HG03045 (cell line): ENCODE data around the gene ATXN7L2.

Source experiments
- ATAC-seq: cut with Tn5 transposase; IDR thresholded peaks from one replicate; pipeline ENCODE4 v1.9.1; 2021; ENCODE audit warnings: mild to moderate bottlenecking, moderate library complexity; ENCODE audit not compliant: unreplicated experiment

ATXN7L2 gene

GRCh38 chr1:109497449-109498160, 13.9 kb downstream of the ATXN7L2 start:
- ATAC-seq, result no peak

GRCh38 chr1:109498161-109498801, 14.6 kb downstream of the ATXN7L2 start:
- no peak for ATAC-seq

GRCh38 chr1:109499081-109499480, 15.4 kb downstream of the ATXN7L2 start:
- no peak for ATAC-seq

GRCh38 chr1:109499661-109500536, 16.2 kb downstream of the ATXN7L2 start:
- ATAC-seq, result no peak

GRCh38 chr1:109500941-109501381, 17.3 kb downstream of the ATXN7L2 start:
- ATAC-seq, result no peak

- no peak for ATAC-seq
Measured at GRCh38 chr1:109501644-109502363, 18.1 kb downstream of the ATXN7L2 start.

GRCh38 chr1:109502364-109502851, 18.7 kb downstream of the ATXN7L2 start:
- ATAC-seq, result no peak

GRCh38 chr1:109503935-109504334, 20.2 kb downstream of the ATXN7L2 start:
- ATAC-seq, result no peak

GRCh38 chr1:109504974-109505373, 21.3 kb downstream of the ATXN7L2 start:
- no peak for ATAC-seq

GRCh38 chr1:109508001-109508872, 24.5 kb downstream of the ATXN7L2 start:
- no peak for ATAC-seq

- no peak for ATAC-seq
Measured at GRCh38 chr1:109508873-109509175, 25.1 kb downstream of the ATXN7L2 start.

- ATAC-seq, result no peak
Measured at GRCh38 chr1:109509176-109510134, 25.8 kb downstream of the ATXN7L2 start, which contains the start of gene AMIGO1. Gene AMIGO1, minus strand, starts transcription at chr1:109509727. Its CDS starts 815 bp downstream, at chr1:109508912.

- ATAC-seq, result no peak
Measured at GRCh38 chr1:109513110-109513710, 29.5 kb downstream of the ATXN7L2 start.

- no peak for ATAC-seq
Measured at GRCh38 chr1:109514846-109515245, 31.1 kb downstream of the ATXN7L2 start.

GRCh38 chr1:109516872-109517271, 33.2 kb downstream of the ATXN7L2 start:
- ATAC-seq, result no peak

GRCh38 chr1:109517337-109517736, 33.6 kb downstream of the ATXN7L2 start:
- no peak for ATAC-seq

- no peak for ATAC-seq
Measured at GRCh38 chr1:109521002-109521951, 37.6 kb downstream of the ATXN7L2 start.
